ENCODE measurements around the gene FN1. TPM values are rescaled to one million over a fixed set of nuclear protein-coding genes. Genes with fewer than 3 reads are reported as not detected.
A peak's percentile ranks its signal among the peaks of the same experiment; 100 is the strongest.

The FN1 gene
- total RNA-seq, 1 experiment from 2014 or later, result 3,465 TPM

- no peak for DNase-seq (ENCODE audit: low read depth)
These were observed 96.8 kb downstream of the FN1 start for GRCh38 chr2:215338883-215339679.

GRCh38 chr2:215332872-215333595, 102.8 kb downstream of the FN1 start:
- DNase-seq (ENCODE audit: low read depth), result peak; percentile 11

DNA sequence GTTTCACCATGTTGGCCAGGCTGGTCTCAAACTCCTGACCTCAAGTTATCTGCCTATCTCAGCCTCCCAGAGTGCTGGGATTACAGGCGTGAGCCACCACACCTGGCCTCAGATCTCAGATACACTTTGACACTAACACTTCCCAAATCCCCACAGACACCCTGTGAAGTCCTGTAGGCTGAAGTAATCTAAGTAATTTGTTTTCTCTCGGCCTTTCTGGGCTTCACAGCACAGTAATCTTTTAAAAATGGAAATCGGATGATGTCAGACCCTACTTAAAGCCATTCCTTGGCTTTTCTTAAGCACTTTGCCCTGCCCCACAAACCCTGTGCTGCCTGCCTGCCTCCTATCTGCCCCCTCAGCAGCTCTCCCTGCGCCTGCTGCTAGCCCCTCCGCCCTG, 107.8 kb downstream of the FN1 start:
- no peak for DNase-seq (ENCODE audit: low read depth)

DNA sequence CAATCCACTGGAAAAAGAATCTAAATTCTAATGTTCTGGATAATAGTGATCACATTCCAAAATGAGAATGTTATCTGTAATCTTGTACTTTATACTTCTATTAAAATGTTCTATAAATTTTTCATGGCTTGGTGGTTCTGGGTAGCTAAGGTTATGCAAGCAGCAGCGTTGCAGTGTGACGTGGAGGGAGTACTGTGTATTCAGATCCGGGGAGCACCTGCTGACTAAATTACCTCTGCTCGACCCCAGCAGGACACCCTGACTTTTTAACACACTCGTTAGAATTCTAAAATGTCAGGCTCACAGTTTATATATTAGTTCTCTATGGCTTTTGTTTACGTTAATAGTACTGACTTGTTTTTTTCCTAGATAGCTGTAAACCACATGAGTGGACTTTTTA, 111.1 kb downstream of the FN1 start:
- DNase-seq (ENCODE audit: low read depth), result no peak

DNA sequence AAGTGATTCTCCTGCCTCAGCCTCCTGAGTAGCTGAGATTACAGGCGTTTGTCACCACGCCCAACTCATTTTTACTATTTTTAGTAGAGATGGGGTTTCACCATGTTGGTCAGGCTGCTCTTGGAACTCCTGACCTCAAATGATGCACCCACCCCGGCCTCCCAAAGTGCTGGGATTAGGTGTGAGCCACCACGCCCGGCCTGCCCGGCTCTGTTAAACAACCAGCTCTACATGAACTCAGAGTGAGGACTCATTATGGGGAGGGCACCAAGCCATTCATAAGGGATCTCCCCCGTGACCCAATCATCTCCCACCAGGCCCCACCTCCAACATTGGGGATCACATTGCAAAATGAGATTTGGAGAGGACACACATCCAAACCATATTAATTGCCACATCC, 115.2 kb downstream of the FN1 start:
- DNase-seq (ENCODE audit: low read depth), result no peak

DNA sequence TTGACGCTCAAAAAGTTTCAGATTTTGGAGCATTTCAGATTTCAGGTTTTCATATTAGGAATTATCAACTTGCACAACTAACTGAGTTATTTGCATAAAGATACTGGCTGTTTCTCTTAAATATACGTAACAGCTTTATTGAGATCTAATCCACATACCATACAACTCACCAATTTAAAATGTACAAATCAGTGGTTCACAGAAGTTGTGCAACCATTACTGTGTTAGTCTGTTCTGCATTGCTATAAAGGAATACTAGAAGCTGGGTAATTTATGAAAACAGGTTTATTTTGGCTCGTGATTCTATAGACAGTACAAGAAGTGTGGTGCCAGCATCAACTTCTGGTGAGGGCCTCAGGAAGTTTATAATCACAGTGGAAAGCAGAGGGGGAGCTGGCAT, 115.8 kb downstream of the FN1 start:
- no peak for DNase-seq (ENCODE audit: low read depth)

- DNase-seq (ENCODE audit: low read depth), result no peak
These were observed 116.4 kb downstream of the FN1 start for GRCh38 chr2:215319500-215319899.

- DNase-seq (ENCODE audit: low read depth), result no peak
These were observed 119.5 kb downstream of the FN1 start for GRCh38 chr2:215316336-215316735.

DNA sequence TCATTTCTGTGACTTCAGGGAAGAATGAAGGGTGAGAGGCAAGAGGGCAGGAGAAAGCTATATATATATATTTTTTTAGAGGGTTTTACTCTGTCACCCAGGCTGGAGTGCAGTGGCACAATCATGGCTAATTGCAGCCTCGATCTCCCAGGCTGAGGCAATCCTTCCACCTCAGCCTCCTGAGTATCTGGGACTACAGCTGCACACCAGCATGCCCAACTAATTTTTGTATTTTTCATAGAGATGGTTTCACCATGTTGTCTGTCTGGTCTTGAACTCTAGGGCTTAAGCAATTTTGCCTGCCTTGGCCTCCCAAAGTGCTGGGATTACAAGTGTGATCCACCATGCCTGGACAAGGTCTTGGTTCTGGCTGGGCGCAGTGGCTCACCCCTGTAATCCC, 120.6 kb downstream of the FN1 start:
- no peak for DNase-seq (ENCODE audit: low read depth)

- DNase-seq (ENCODE audit: low read depth), result no peak
These were observed 121.0 kb downstream of the FN1 start for GRCh38 chr2:215314896-215315295.

GRCh38 chr2:215313255-215313613, 122.6 kb downstream of the FN1 start:
- no peak for DNase-seq (ENCODE audit: low read depth)

GRCh38 chr2:215311625-215312396, 124.1 kb downstream of the FN1 start, which contains the start of gene ATIC:
TSS of gene ATIC (plus strand) at chr2:215312059. CDS start at chr2:215312143, 84 bp downstream.
- peak; percentile 97 for DNase-seq (ENCODE audit: low read depth)

DNA sequence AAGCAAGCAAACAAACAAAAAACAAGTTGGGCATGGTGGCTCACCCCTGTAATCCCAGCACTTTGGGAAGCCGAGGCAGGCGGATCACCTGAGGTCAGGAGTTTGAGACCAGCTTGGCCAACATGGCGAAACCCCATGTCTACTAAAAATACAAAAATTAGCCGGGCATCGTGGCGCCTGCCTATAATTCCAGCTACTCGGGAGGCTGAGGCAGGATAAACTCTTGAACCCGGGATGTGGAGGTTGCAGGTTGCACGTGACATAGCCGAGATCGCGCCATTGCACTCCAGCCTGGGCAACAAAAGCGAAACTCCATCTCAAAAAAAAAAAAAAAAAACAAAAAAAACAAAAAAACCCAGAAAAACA, 124.6 kb downstream of the FN1 start:
- peak; percentile 32 for DNase-seq (ENCODE audit: low read depth)

Other genes starting within 250 kb of the FN1 start
- 26.3 and 44.6 TPM in 2 replicates for gene ATIC, start 124.0 kb downstream of the FN1 start, total RNA-seq (2014; rRNA removed; shearing (Covaris generic))

Data from Daoy (cell line).